Fibroblast of lung (primary cell): ENCODE data around the gene GTPBP3.
"Not testable (repeated sequence)": the region's sequence is repeated elsewhere in the genome, so short reads cannot be mapped to it uniquely, and the experiment has no call there.

Experiments used
- CTCF ChIP-seq, 2 donors: IDR thresholded peaks in 1 of 2; conservative IDR thresholded peaks in 1 of 2; 1 replicate in 1 of 2; 2 replicates in 1 of 2; pipeline ENCODE4 v1.5.1; 2011 to 2012; ENCODE audit warnings: low read length in 2 of 2, control low read depth in 1 of 2, inconsistent platforms in 1 of 2, low read depth in 1 of 2, mild to moderate bottlenecking in 1 of 2
- EZH2 ChIP-seq: IDR thresholded peaks from 2 replicates; pipeline ENCODE4 v1.5.1; 2012; ENCODE audit warnings: low read length, control low read depth, mild to moderate bottlenecking; ENCODE audit errors: missing control alignments

GRCh38 chr19:17363852-17364605 lies 26.7 kb downstream of the GTPBP3 start:
- not testable (repeated sequence) for TF ChIP-seq CTCF (conservative IDR thresholded peaks at IDR 0.05 in 1 of 2, IDR thresholded peaks at IDR 0.05 in 1 of 2; ENCODE audit: low read depth in 1 of 2, low read length in 2 of 2); EZH2
